ENCODE data around the gene TRAF6.
"Not testable (repeated sequence)": the region's sequence is repeated elsewhere in the genome, so short reads cannot be mapped to it uniquely, and the experiment has no call there.

TRAF6 gene, protein sequence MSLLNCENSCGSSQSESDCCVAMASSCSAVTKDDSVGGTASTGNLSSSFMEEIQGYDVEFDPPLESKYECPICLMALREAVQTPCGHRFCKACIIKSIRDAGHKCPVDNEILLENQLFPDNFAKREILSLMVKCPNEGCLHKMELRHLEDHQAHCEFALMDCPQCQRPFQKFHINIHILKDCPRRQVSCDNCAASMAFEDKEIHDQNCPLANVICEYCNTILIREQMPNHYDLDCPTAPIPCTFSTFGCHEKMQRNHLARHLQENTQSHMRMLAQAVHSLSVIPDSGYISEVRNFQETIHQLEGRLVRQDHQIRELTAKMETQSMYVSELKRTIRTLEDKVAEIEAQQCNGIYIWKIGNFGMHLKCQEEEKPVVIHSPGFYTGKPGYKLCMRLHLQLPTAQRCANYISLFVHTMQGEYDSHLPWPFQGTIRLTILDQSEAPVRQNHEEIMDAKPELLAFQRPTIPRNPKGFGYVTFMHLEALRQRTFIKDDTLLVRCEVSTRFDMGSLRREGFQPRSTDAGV

DNA sequence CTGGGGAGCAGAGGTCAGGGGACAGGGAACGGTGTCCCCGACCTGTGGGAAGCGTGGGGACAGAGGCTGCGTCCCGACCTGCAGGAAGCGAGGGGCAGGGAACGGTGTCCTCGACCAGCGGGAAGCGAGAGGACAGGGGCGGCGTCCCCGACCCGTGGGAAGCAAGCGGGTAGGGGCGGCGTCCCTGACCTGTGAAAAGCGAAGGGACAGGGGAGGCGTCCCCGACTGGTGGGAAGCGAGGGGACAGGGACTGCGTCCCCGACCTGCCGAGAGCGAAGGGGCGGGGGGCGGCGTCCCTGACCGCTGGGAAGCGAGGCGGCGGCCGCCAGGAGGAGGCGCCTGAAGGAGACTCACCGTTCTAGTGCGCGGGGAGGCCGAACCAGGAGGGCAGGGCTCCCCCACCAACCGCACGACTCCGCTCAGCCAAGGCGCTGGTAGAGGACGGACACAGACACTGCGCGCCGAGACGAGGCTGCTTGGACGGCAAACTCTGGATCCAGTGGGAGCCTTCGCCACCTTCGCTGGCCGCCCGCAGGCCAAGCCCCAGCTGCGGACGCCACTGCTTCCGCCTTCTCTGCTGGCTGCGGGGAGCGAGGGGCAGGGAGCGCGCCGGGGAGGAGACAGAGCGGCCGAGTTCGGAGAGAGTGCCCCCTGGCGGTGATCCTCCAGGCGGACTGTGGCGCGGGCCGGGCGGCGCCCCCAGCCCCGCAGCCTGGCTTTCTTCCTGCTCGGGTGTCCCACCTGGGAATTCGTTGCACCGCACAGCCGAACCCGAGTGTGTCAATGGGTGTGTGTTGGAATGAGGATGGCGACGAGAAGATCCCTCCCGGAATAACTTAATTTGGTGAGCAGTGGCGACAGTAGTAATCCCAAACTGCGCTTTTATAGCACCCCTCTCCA is at the start of gene TRAF6:
Gene TRAF6, minus strand, starts transcription at position 579 of the 900 bp plus-strand sequence. CDS start 8,757 bp downstream, outside the sequence.
- DNase-seq = peak; percentile 98

DNA sequence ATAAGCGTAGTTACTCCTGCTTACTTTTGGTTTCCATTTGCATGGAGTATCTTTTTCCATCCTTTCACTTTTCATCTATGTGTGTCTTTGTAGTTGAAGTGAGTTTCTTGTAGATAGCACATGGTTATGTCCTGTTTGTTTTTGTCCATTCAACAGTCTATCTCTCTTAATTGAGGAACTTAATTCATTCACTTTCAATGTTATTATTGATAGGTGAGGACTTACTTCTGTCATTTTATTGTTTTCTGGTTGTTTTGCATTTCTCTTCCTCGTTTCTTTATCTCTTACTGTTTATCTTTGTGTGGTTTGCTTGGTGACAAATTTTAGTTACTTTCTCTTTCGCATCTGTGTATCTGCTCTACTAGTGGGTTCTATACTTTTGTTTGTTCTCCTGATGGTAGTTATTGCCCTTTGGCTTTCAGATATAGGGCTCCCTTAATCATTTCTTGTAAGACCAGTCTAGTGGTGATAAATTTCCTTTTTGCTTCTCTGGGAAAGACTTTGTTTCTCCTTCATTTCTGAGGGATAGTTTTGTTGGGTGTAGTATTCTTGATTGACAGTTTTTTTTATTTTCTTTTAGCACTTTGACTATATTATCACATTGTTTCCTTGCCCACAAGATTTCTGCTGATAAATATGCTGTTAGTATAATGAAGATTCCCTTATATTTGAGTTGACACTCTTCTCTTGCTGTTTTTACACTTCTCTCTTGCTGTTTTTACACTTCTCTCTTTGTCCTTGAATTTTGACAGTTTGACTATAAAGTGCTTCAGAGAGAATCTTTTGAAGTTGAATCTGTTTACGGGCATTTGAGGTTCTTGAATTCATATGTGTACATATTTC is 48.7 kb upstream of the TRAF6 start:
- no peak for DNase-seq

DNA sequence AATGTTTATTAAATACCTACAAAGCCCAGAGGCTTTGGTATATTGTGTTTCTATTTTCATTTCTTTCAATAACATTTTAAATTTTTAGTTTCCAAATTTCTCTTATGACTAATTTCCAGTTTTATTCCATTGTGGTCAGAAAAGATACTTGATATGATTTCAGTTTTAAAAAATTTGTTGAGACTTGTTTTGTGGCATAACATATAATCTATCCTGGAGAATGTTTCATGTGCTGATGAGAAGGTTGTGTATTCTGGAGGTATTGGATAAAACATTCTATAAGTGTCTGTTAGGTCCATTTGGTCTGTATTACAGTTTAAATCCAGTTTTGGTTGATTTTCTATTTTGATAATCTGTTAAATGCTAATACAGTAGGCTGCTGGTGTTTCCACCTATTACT is 47.9 kb upstream of the TRAF6 start:
- DNase-seq = no peak

DNA sequence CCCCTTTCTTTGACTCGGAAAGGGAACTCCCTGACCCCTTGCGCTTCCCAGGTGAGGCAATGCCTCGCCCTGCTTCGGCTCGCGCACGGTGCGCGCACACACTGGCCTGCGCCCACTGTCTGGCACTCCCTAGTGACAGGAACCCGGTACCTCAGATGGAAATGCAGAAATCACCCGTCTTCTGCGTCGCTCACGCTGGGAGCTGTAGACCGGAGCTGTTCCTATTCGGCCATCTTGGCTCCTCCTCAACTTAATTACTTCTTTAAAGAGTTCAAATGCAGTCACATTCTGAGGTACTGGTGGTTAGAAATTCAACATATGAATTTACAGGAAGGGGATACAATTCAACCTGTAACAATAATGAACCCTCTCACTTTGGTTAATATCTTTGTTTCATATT is 47.3 kb upstream of the TRAF6 start:
- DNase-seq = not testable (repeated sequence)

DNA sequence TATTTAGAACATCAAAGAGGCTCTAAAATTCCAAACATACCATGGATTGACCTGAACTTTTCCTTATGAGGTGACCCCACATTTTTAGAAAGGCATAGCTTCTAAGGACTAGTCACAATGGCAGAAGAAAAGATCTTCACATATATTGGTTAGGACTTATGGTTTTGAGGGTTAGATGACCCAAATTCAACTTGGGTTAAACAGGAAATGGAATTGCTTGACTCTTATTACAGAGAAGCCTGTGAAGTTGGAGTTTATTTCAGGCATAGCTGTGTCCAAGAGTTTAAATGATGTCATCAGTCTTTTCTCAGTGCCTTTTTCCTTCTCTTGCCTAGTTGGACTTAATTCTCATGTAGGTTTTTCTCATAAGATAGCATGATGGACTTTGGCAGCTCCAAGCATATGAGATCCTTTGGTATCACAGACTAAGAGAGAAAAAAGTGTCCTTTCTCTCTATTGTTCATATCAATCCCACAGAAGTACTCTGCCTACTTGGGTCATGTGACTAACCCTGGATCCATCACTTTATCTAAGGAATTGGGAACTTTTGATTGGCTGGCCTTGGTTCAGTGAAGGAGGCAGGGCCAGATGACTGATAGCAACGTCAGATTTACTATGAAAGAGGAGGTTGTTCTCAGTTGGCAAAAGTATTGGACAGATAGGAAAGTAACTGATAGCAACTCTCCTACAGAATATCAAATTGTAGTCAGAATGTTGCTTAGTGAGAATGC is 40.5 kb upstream of the TRAF6 start:
- DNase-seq = no peak

DNA sequence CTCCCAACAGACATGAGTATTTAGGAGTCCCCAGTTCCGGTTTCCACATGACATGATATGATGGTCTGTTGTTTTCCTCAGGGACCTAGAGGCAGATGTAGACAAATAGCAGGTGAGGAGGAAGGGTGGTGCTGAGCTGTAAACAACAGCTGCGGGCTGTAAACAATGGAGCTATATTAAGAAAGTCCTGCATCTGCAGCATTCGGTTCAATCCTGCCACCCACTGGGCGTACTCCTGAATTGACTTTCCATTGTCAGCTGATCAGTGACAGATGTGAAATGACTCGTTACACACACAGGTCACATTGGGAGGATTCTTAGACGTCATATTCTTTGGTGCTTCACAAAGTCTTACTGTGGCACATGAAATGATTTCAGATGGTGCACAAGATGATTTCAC is 30.9 kb upstream of the TRAF6 start:
- no peak for DNase-seq

DNA sequence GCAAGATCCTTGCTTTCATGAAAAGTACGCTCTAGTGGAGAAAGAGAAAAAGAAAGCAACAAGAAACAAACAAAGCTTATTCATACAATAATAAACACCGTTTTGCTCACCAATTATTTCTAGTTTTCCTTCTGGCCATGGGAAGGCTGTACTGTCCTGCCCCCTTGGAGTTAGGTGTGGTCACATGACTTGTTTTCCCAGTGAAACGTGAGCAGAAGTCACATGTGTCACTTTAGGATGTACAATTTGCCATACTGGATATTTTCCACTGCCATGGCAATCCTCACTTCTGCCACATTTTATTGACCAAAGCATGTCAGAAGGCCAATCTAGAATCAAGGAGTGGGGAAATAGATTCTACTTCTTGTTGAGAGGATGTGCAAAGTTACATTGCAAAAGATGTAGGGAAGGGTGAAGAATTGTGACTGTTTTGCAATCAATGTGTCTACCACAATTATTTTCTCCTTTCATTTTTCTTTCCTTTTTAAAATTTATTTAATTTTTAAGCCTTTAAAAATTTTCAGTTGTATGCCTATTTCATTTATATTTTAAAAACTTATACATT is 24.3 kb upstream of the TRAF6 start:
- DNase-seq = no peak

DNA sequence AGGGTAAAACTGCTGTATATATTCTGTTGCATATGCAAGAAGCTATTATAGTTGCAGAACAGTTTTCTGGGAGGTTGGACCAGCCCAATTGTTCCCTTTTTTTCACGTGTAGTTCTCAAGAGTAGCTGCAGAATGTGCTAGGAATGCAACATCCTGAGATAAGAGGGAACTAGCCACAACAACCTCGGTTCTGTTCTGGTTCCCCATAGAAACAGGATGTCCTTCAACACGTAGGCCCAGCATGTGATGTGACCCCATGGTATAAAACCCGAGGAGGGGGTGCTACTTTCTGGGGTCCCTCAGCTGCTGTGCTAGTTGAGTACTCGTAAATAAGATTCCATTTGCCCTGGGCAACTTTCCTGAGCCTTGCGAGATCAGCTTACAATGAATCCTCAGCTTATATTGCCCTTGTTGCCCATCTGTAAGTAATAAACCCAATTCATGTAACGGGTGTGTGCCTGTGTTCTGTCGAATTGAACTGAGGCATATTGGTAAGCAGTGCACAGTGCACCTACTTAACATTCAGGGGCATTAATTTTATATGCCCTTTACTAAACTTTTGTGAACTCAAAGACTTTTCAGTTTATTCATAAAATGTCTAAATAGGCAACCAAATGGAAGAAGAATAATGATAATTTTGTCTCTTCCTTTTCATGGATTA is 23.0 kb upstream of the TRAF6 start:
- DNase-seq = no peak

DNA sequence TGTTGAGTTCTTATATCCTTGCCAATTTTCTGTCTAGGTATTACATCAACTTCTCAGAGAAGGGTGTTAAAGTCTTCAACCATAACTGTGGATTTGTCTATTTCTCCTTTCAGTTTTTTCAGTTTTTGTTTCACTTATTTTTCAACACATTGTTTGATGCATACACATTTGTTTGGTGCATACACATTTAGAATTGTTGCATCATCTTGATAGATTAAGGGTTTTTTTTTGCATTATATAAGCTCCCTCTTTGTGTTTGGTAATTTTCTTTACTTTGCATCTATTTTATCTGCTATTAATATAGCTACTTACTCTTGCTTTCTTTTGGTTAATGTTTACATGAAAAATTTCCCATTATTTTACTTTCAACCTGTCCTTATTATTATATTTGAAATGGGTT is 20.8 kb upstream of the TRAF6 start:
- no peak for DNase-seq

DNA sequence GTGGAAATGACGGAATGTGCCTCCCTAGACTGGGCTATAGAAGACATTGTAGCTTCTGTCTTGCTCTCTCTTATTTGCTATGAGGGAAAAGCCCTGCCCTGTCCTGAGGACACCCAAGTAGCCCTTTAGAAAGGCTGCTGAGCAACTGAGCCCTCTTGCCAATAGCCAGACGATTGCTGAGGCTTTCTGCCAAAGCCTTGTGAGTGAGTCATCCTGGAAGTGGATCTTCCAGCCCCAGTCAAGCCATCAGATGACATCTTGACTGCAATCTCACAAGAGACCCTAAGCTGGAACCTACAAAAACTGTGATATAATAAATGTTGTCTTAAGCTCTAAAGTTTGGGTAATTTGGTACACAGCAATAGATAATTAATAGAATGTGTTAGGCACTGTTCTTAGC is 3.9 kb upstream of the TRAF6 start:
- DNase-seq = no peak

DNA sequence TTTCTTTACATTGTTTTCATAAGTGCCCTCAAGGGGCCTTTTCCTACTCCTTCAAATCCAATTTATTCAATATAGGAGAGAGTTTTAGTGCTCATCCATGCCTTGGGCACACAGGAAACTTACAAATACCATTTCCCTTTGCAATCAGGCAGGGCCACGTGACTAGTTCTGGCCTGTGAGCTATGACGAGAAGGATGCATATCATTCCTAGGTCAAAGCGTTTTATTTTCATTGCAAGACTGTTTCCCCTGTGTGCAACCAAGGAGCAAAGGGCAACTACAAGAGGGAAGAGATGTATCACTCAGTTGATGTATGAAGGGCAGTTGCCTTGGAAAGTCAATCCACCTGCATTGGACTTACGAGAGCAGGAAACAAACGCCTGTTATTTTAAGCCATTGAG is 1.9 kb upstream of the TRAF6 start:
- DNase-seq = no peak

DNA sequence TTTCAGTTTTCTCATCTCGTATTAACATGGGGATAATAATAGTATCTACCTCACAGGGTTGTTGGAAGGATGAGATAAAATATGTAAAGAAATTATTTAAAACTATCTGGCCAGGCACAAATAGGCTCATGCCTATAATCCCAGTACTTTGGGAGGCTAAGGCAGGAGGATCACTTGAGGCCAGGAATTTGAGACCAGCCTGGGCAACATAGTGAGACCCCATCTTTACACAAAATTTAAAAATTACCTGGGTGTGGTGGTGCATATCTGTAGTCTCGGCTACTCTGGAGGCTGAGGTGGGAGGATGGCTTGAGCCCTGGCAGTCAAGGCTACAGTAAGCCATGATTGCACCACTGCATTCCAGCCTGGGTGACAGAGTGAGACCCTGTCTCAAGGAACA is 990 bp upstream of the TRAF6 start:
- not testable (repeated sequence) for DNase-seq

DNA sequence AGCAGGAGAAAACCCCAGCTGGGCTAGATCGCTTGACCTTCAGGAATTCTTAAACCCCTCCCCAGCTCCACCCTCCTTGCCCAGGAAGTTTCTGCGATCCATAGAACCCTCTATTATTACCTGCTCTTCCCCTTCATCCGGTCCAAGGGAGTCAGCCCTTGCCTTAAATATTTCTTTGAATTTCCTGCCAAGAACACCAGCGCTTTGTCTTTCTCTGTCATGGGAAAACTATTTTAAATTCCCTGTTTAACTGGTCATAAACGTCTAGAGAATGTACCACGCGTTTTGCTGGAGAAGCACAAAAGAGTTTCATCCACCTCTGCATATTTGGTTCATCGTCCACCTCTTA is 496 bp upstream of the TRAF6 start:
- no peak for DNase-seq

DNA sequence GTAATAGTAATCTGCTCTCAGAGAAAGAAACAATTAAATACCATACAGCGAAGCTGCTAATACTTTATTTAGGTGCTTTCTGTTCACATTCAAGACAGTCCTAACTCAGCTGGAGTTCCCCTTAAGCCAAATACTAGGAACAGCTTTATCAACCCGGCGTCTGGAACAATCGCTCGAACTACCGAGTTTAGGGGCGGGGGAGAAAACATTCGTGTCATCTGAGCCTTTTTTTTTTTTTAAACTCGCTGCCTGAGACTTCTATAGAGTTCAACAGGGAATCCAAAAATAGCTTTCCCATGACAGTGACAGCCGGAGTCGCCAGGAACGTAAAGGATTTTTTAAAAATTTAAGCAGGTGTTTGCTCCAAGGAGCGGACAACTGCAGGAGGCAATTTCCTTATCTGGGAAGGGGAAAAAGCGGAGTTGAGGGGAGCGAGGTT is 852 bp downstream of the TRAF6 start:
- DNase-seq = no peak

DNA sequence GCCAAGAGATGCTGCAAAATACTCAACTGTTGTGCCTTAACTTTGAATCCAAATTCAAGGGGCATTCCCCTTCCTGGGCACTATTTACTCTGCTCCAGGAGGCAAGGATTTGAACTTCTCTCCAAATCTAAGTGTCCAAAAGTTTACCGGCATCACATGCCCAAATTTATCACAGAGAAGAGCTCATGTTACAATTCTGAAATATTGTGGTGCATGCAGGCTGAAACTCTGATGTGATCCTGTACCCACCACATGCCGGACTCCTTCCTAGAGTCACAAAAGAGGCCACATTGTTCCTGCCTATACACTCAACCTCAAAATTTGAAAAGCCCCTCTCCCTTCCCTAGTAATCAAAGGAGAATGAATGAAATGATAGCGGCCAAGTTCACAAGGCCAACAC is 1.3 kb downstream of the TRAF6 start:
- no peak for DNase-seq

DNA sequence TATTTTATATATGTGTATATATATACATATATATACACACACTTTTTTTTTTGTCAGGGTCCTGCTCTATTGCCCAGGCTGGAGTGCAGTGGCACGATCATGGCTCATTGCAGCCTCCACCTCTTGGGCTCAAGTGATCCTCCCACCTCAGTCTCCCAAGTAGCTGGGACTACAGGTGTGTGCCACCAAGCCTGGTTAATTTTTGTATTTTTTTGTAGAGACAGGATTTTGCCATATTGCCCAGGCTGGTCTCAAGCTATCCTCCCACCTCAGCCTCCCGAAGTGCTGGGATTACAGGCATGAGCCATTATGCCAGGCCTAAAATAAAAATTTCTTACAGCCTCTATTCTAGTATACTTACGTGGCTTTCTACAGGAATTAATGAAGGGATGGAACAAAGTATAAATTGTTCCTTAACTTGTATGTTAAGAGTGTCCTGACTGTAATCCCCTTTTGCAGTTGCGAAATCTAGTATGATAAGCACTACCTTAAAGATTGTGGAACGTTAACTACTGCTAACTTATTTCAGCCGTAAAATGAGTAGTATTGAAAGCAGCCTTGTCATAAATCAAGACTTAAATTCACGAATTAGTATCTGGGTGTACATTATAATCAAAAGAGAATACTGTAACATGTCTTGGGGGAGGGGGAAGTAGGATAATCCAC is 2.1 kb downstream of the TRAF6 start:
- no peak for DNase-seq

DNA sequence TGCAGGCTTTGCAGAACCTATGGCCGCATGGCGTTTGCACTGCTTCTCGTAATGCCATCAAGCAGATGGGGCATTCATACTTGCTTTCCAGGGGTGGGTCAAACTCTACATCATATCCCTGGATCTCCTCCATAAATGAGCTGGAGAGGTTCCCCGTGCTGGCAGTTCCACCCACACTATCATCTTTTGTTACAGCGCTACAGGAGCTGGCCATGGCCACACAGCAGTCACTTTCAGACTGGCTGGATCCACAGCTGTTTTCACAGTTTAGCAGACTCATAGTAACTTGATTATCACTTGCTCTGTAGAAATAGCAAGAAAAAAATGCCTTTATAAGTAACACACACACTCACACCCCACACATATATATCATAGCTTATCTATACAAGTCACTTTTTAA is 8.8 kb downstream of the TRAF6 start:
- DNase-seq = no peak

DNA sequence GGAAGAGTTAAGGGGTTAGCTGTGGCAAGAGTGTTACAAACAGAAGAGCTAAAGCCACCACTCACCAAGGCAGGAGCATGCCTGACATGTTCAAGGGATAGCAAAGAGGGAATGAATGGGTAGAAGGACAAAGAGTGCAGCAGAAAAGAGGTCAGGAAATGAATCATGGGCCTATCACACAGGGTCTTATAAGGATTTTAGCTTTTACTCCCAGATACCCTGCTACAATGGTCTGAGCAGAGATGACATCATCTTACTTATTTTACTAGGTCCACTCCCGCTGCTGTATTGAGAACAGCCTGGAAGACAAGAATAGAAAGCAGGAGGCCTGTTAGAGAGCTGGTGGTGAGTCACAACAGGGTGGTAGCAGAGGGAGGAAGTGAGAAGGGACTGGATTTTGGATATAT is 9.8 kb downstream of the TRAF6 start:
- no peak for DNase-seq

DNA sequence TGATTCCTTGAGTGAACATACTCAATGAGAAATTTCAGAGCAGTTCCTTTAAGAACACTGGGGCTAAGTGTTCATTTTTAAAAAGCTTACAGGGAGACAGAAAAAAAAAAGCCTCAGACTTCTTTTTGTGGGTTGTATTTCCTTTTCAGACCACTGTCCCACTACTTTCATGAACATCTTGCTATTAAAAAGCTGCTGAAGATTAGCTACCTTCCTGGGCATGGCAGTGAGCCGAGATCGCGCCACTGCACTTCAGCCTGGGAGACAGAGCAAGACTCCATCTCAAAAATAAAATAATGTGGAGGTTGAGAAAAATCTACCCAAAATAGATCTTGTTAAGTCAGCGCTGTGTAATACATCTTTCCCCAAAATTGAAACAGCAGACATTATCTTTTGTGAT is 10.8 kb downstream of the TRAF6 start:
- no peak for DNase-seq

DNA sequence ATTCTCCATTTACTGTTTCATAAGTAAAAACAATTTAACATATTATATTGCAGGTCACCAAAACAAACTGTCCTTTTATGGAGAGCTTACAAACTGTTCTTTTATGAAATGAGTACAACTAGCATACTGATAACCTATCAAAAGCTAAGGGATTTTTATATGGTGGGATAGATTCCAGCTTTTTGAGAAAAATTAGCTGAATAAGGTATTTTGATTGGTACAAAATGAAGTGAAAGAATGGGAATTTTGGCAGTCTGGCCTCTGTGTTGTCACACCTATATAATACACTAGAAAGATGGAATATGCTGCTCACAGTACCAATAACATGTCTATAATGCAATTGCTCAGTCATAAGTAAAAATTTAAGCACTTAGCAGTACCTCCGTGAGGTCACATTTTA is 11.4 kb downstream of the TRAF6 start:
- DNase-seq = no peak

DNA sequence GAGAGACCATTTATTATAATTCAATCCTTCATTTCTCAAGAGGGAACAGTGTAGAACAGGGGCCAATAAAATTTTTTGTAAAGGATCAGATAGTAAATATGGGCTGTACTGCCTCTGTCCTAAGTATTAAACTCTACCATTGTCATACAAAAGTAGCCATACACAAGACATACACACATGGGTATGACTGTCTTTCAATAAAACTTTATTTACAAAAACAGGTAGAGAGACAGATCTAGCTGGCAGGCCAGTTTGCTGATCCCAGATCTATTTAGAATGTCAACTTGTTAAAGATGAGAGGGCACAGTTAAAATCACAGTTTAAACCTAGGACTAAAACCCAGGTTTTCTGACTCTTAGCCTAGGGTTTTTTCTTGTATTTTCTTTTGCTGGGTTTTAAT is 16.7 kb downstream of the TRAF6 start:
- no peak for DNase-seq

Data from retina (tissue), 1 donor.